ENCODE results near the gene RAI14. TPM values are rescaled to one million over a fixed set of nuclear protein-coding genes. Genes with fewer than 3 reads are reported as not detected.

The RAI14 gene
- total RNA-seq, 4 donors from 2014 or later: 45.8 to 143 (median 80.5) TPM

GRCh38 chr5:34639852-34640626, 16.1 kb upstream of the RAI14 start:
- TF ChIP-seq POLR2AphosphoS5 (IDR thresholded peaks at IDR 0.05) (no peak), POLR2A (IDR thresholded peaks at IDR 0.05) (no peak), CTCF (IDR thresholded peaks at IDR 0.05) (no peak), EP300 (IDR thresholded peaks at IDR 0.05) (no peak)
- H3K4me1 ChIP-seq: no peaks in the 10 kb centered on the region
- H3K27ac ChIP-seq: no peak overlapping the region
- no peak overlapping the region for H3K4me3 ChIP-seq
- H3K36me3 ChIP-seq: no peaks in the 10 kb centered on the region
- ATAC-seq: no peak
- 78 to 85% methylated on average over 2 to 3 of the region's 3 CpGs for WGBS, 2 donors (ENCODE audit: low coverage in 1 of 2)
- H3K9me3 ChIP-seq: peaks cover 0 to 4% (median 0%) of the 10 kb centered on the region in 3 donors
- no peaks in the 10 kb centered on the region for H3K27me3 ChIP-seq

- no peak for TF ChIP-seq POLR2A (IDR thresholded peaks at IDR 0.05)
- no peak for TF ChIP-seq POLR2AphosphoS5 (IDR thresholded peaks at IDR 0.05)
- no peak for TF ChIP-seq CTCF (IDR thresholded peaks at IDR 0.05)
- no peak for TF ChIP-seq EP300 (IDR thresholded peaks at IDR 0.05)
- H3K27me3 ChIP-seq: no peaks in the 10 kb centered on the region
- no peaks in the 10 kb centered on the region for H3K36me3 ChIP-seq
- WGBS, 2 donors (ENCODE audit: low coverage in 1 of 2): 65 to 76% methylated on average over 5 of the region's 5 CpGs
- no peaks in the 10 kb centered on the region for H3K9me3 ChIP-seq
- peaks cover 0 to 8% (median 0%) of the 10 kb centered on the region in 3 donors for H3K4me1 ChIP-seq
- no peak overlapping the region for H3K4me3 ChIP-seq
- no peak for ATAC-seq
- no peak overlapping the region for H3K27ac ChIP-seq
Observed at GRCh38 chr5:34648039-34648839, 7.9 kb upstream of the RAI14 start.

- H3K4me1 ChIP-seq: peaks cover 0 to 8% (median 0%) of the 10 kb centered on the region in 3 donors
- 90% methylated on average over 2 of the region's 2 CpGs; no CpG with 5 or more reads in 1 of the 2 donors for WGBS, 2 donors (ENCODE audit: low coverage in 1 of 2)
- no peak overlapping the region for H3K4me3 ChIP-seq
- no peaks in the 10 kb centered on the region for H3K27me3 ChIP-seq
- H3K27ac ChIP-seq: no peak overlapping the region
- H3K9me3 ChIP-seq: no peaks in the 10 kb centered on the region
- TF ChIP-seq POLR2AphosphoS5 (IDR thresholded peaks at IDR 0.05): no peak
- TF ChIP-seq EP300 (IDR thresholded peaks at IDR 0.05): no peak
- TF ChIP-seq POLR2A (IDR thresholded peaks at IDR 0.05): no peak
- TF ChIP-seq CTCF (IDR thresholded peaks at IDR 0.05): no peak
- no peak for ATAC-seq
- no peaks in the 10 kb centered on the region for H3K36me3 ChIP-seq
Observed at GRCh38 chr5:34648840-34649158, 7.3 kb upstream of the RAI14 start.

GRCh38 chr5:34651791-34652190, 4.3 kb upstream of the RAI14 start:
- no peak for ATAC-seq
- Histone ChIP-seq H3K36me3 (no peaks in the 10 kb centered on the region), H3K27me3 (no peaks in the 10 kb centered on the region), H3K4me1 (peaks cover 0 to 14% (median 0%) of the 10 kb centered on the region in 3 donors), H3K4me3 (no peak overlapping the region), H3K27ac (no peak overlapping the region), H3K9me3 (no peaks in the 10 kb centered on the region)
- 62 to 88% methylated on average over 1 to 2 of the region's 2 CpGs for WGBS, 2 donors (ENCODE audit: low coverage in 1 of 2)
- TF ChIP-seq EP300 (IDR thresholded peaks at IDR 0.05) (no peak), CTCF (IDR thresholded peaks at IDR 0.05) (no peak), POLR2AphosphoS5 (IDR thresholded peaks at IDR 0.05) (no peak), POLR2A (IDR thresholded peaks at IDR 0.05) (no peak)
